RCC 7860 (cell line): Measurements from ENCODE around the gene MZT2A.
"Not testable (repeated sequence)": the region's sequence is repeated elsewhere in the genome, so short reads cannot be mapped to it uniquely, and the experiment has no call there.

Source experiments
- DNase-seq: peaks from one replicate; pipeline ENCODE4 v3.0.0-alpha.2; 2015; ENCODE audit warnings: low spot score
- FAIRE-seq: peaks from 2 replicates; lab custom pipeline; 2012; peaks lifted over from hg19 to GRCh38; lab: Jason Lieb, UNC

The MZT2A gene

GRCh38 chr2:131471624-131472023 is 20.6 kb downstream of the MZT2A start:
- not testable (repeated sequence) for FAIRE-seq, DNase-seq

- not testable (repeated sequence) for DNase-seq, FAIRE-seq
Observed at GRCh38 chr2:131470944-131471343, 21.3 kb downstream of the MZT2A start.

GRCh38 chr2:131467722-131468121 is 24.5 kb downstream of the MZT2A start:
- DNase-seq, FAIRE-seq: not testable (repeated sequence)

DNA sequence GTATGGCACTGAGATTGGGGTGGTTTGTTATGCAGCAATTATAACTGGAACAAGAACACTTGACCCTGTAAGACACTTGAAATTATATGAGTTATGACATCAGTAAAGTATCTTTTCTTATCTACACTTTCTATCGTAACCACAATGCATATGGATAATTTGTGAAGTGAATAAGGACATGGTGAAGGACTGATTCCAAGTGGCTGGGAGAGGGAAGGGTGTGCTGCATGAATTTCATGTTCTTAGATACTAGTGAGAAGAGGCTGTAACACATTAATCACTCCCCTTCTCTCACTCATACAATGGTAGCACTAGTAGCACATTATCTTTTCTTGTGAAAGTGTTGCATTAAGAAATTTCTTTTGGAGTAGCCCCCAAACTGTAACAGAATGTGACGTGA is 37.3 kb downstream of the MZT2A start:
- not testable (repeated sequence) for FAIRE-seq, DNase-seq

DNA sequence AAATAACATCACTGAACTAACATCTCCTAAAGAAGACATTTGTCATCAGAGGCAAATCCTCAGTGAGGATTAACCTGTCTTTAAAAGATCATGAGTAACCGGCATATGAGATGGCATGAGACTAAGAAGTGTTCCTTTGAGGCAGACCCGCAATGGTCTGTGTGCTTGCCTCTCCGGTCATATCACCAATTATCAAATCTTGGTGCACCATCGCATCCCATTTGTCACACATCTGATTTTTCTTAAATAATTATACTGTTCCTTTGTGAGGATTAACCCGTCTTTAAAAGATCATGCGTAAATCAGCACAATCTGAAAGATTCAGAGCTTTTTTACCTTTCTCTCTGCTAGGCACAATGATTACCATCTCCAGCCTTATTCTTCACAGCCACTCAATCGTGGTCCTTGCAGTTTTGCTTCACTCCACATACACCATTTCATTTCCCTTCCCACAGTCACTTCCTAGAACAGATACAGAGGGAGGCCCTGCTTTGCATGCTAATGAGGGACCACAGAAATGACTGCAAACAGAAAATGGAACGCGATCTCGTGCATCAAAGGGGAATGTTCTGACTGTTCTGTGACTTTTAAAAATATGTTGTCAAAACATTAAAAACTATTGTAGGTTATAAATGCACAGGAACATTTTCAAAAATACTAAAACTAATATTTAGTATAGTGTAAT is 40.8 kb downstream of the MZT2A start:
- FAIRE-seq = not testable (repeated sequence)

DNA sequence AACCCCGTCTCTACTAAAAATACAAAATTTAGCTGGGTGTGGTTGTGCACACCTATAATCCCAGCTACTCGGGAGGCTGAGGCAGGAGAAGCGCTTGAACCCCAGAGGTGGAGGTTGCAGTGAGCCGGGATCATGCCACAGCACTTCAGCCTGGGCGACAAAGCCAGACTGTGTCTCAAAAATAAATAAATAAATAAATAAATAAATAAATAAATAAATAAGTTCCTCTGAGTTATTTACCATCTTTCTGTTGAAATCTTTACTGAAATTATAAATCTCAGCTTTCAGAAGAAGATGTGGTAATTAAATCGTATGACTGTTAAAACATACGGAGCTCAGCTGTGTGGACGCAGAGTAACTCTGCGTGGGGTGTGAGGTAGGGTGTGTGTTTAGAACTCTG is 44.2 kb downstream of the MZT2A start:
- not testable (repeated sequence) for FAIRE-seq, DNase-seq

More for the DNA sequence above, 40.8 kb downstream of the MZT2A start:
- not testable (repeated sequence) for DNase-seq

DNA sequence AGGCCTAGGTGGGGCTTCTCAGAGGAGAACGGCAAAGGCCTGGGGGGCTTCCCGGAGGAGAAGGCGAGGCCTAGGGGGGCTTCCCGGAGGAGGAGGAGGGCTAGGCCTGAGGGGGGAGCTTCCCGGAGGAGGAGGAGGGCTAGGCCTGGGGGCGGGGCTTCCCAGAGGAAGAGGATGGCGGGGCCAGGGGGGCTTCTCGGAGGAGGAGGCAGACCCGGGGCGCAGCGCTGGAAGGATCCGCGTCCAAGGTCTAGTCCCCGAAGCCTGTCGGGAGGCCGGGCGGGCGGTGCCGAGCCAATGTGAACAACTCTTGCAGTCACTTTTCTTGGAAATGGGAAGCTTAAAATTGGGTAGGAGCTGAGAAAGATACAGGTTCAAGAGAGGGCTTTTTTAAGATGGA is 46.3 kb downstream of the MZT2A start:
- no peak for DNase-seq
- FAIRE-seq = no peak

DNA sequence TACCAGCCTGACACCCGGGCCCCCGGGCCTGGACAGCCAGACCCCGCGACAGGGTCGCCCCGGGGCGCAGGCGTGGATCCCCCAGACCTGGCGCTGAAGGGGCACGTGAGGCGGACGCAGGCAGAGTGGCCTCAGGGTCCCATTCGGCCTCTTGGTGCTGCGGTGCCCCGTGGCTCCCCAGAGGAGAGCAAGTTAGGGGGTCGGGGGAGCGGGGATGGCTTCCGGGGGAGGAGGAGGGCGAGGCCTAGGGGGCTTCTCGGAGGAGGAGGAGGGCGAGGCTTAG is 46.7 kb downstream of the MZT2A start:
- not testable (repeated sequence) for DNase-seq, FAIRE-seq

GRCh38 chr2:131444736-131445514 is 47.3 kb downstream of the MZT2A start:
- not testable (repeated sequence) for DNase-seq, FAIRE-seq

DNA sequence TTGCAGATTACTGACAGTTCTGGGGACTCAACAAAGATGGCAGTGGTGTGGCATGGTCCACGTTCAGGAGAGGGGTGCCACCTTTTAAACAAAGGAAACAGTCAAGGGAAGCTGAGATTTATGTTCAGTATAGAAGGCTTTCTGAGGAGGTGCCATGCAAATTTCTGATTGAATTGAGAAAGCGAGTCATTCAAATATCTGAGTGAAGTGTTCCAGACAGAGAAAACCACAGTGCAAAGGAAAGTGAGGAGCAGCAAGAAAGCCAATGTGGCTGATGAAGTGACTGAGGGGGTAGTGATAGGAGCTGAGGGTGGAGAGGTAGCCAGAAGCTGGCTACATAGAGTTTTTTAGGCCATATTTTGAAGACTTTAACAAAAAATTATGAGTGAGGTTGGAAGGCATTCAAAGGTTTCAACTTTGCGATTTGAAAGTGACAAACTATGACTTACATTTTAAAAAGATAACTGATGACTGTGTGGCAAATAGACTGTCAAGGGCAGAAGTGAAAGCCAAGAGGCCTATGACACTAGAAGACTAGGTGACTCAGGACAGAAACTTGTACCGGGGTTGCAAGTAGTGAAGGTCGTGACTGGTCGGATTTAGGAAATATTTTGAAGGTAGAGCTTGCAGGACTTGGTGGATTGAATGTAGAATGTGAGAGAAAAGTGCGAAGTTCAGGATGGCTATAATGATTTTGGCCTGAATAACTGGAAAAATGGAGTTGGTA is 51.3 kb downstream of the MZT2A start:
- DNase-seq, FAIRE-seq: not testable (repeated sequence)
